Upper lobe of left lung (tissue), 6 donors: ENCODE data around the gene LPAR3. TPM values are rescaled to one million over a fixed set of nuclear protein-coding genes. Genes with fewer than 3 reads are reported as not detected.

Source experiments
- ATAC-seq, 2 donors: fragments of 200-7000 bp; cut with Tn5 transposase; one replicate each; pipeline ENCODE4 v1.9.1; 2022; ENCODE audit warnings: mild to moderate bottlenecking in 2 of 2, moderate library complexity in 2 of 2; ENCODE audit not compliant: low FRiP score in 2 of 2
- DNase-seq, 2 donors: peaks; one replicate each; pipeline ENCODE4 v3.0.0-alpha.2; 2019 to 2020
- H3K27ac ChIP-seq, 4 donors: fragments of 200-600 bp; sonication (generic); one replicate each; pipeline ENCODE4 v1.5.1; 2016 to 2019
- H3K27me3 ChIP-seq, 4 donors: fragments of 200-600 bp; sonication (generic); one replicate each; pipeline ENCODE4 v1.5.1; 2017 to 2019
- H3K36me3 ChIP-seq, 4 donors: fragments of 200-600 bp; sonication (generic); one replicate each; pipeline ENCODE4 v1.5.1; 2016 to 2019
- H3K4me1 ChIP-seq, 4 donors: fragments of 200-600 bp; sonication (generic); one replicate each; pipeline ENCODE4 v1.5.1; 2018 to 2019
- H3K4me3 ChIP-seq, 4 donors: fragments of 200-600 bp; sonication (generic); one replicate each; pipeline ENCODE4 v1.5.1; 2017 to 2019; ENCODE audit warnings: mild to moderate bottlenecking in 2 of 4, moderate library complexity in 1 of 4
- H3K9me3 ChIP-seq, 4 donors: fragments of 200-600 bp; sonication (generic); one replicate each; pipeline ENCODE4 v1.5.1; 2018 to 2019
- EP300 ChIP-seq, 4 donors: sonication (generic); formaldehyde crosslinking; IDR thresholded peaks; one replicate each; pipeline ENCODE4 v1.5.1; 2017; ENCODE audit warnings: antibody characterized with exemption in 4 of 4, control low read depth in 2 of 4
- POLR2A ChIP-seq, 4 donors: fragments of 450-650 bp; IDR thresholded peaks; one replicate each; pipeline ENCODE4 v1.5.1; 2016 to 2017; ENCODE audit warnings: antibody characterized with exemption in 4 of 4, mild to moderate bottlenecking in 2 of 4
- POLR2AphosphoS5 ChIP-seq, 2 donors: sonication (generic); formaldehyde crosslinking; IDR thresholded peaks; one replicate each; pipeline ENCODE4 v1.5.1; 2017; ENCODE audit warnings: antibody characterized with exemption in 2 of 2
- WGBS, 2 donors: methylation state at CpG; one replicate each; pipeline ENCODE4 v1.1.5; 2017 to 2018; 5-methylcytosine and 5-hydroxymethylcytosine counted together
- total RNA-seq, 6 donors: library from RNA; depleted of rRNA in 4 of 6; stranded (reverse); fragments of >200 nt in 4 of 6; gene quantifications; one replicate each; pipeline versions ENCODE4 v1.1.0 to v1.2.1, GENCODE V29; 2016 to 2021
- TF ChIP-seq, protein P1 (sequence below), 6 experiments: fragments of 450-650 bp in 4 of 6; fragments of 200-600 bp in 2 of 6; sonication (generic) in 2 of 6; IDR thresholded peaks; one replicate each; pipeline ENCODE4 v1.5.1; 2016 to 2019; ENCODE audit warnings: antibody characterized with exemption in 6 of 6
- donor health status: DM: no; HTN: no; CAD: no; lungs with moderate emphysema.
- donor health status: DM: no; HTN: yes; CAD: no; lungs with severe emphysema.

Gene LPAR3
- total RNA-seq, 6 donors from 2014 or later, result 1.5 to 9.8 (median 4.3) TPM; not detected in 1

DNA sequence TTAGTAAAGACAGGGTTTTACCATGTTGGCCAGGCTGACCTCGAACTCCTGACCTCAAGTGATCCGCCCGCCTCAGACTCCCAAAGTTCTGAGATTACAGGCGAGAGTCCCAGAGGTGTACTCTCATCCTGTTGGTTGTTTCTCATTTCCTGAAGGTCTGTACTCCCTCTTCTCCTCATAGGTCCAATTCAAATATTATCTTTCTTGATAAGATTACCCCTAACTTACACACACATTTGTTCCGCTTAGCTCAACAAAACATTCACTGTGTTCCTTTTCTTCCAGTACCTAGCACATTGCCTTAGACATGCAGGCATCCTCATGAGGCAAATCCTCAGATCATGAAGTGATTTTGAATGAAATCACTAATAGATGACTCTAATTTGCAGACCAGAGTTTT is 130.3 kb downstream of the LPAR3 start:
- ATAC-seq (no peak), DNase-seq (no peak)
- TF ChIP-seq, protein P1, sequence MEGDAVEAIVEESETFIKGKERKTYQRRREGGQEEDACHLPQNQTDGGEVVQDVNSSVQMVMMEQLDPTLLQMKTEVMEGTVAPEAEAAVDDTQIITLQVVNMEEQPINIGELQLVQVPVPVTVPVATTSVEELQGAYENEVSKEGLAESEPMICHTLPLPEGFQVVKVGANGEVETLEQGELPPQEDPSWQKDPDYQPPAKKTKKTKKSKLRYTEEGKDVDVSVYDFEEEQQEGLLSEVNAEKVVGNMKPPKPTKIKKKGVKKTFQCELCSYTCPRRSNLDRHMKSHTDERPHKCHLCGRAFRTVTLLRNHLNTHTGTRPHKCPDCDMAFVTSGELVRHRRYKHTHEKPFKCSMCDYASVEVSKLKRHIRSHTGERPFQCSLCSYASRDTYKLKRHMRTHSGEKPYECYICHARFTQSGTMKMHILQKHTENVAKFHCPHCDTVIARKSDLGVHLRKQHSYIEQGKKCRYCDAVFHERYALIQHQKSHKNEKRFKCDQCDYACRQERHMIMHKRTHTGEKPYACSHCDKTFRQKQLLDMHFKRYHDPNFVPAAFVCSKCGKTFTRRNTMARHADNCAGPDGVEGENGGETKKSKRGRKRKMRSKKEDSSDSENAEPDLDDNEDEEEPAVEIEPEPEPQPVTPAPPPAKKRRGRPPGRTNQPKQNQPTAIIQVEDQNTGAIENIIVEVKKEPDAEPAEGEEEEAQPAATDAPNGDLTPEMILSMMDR (IDR thresholded peaks at IDR 0.05), result no peak
- TF ChIP-seq POLR2AphosphoS5 (IDR thresholded peaks at IDR 0.05) (no peak), EP300 (IDR thresholded peaks at IDR 0.05) (no peak), POLR2A (IDR thresholded peaks at IDR 0.05) (no peak)
- peaks cover 0 to 7% (median 1%) of the 10 kb centered on the region in 4 donors for H3K4me1 ChIP-seq
- H3K36me3 ChIP-seq, result no peaks in the 10 kb centered on the region
- H3K9me3 ChIP-seq, result no peaks in the 10 kb centered on the region
- no peak overlapping the region for H3K4me3 ChIP-seq
- no peaks in the 10 kb centered on the region for H3K27me3 ChIP-seq
- no peak overlapping the region for H3K27ac ChIP-seq
- 87% methylated on average over 5 of the region's 5 CpGs for WGBS, 2 donors

Other genes starting within 250 kb of the LPAR3 start
- 10 to 100 TPM in 1 of 6 donors, 1 to 10 TPM in 5; 2.1 to 15.0 (median 5.4) TPM for gene SSX2IP, start 202.7 kb downstream of the LPAR3 start, total RNA-seq
- 10 to 100 TPM in 2 of 6 donors, 1 to 10 TPM in 4; 5.8 to 41.9 (median 7.4) TPM for gene MCOLN2, start 103.9 kb upstream of the LPAR3 start, total RNA-seq
- 10 to 100 TPM in 1 of 6 donors, 1 to 10 TPM in 5; 5.5 to 18.9 (median 5.8) TPM for gene MCOLN3, start 155.3 kb upstream of the LPAR3 start, total RNA-seq